ENCODE measurements around the gene CFAP299.
"Not testable (repeated sequence)": the region's sequence is repeated elsewhere in the genome, so short reads cannot be mapped to it uniquely, and the experiment has no call there.

CFAP299 gene

GRCh38 chr4:80331693-80332092, 3.8 kb upstream of the CFAP299 start:
- FAIRE-seq = no peak
- no peak for DNase-seq (ENCODE audit: low spot score)

- DNase-seq (ENCODE audit: low spot score) = no peak
- FAIRE-seq = no peak
These were observed 2.4 kb upstream of the CFAP299 start for GRCh38 chr4:80333121-80333520.

GRCh38 chr4:80334568-80334967, 962 bp upstream of the CFAP299 start:
- FAIRE-seq = no peak

GRCh38 chr4:80335226-80335553, 340 bp upstream of the CFAP299 start:
- FAIRE-seq (no peak), DNase-seq (ENCODE audit: low spot score) (no peak)

More at GRCh38 chr4:80334568-80334967, 962 bp upstream of the CFAP299 start:
- no peak for DNase-seq (ENCODE audit: low spot score)

GRCh38 chr4:80336582-80336981, 1.1 kb downstream of the CFAP299 start:
- FAIRE-seq (no peak), DNase-seq (ENCODE audit: low spot score) (no peak)

GRCh38 chr4:80340036-80340435, 4.5 kb downstream of the CFAP299 start:
- FAIRE-seq (no peak), DNase-seq (ENCODE audit: low spot score) (no peak)

- FAIRE-seq; DNase-seq (ENCODE audit: low spot score): not testable (repeated sequence)
These were observed 7.2 kb downstream of the CFAP299 start for GRCh38 chr4:80342684-80343083.

GRCh38 chr4:80343887-80344286, 8.4 kb downstream of the CFAP299 start:
- no peak for DNase-seq (ENCODE audit: low spot score)
- FAIRE-seq = no peak

- DNase-seq (ENCODE audit: low spot score) (no peak), FAIRE-seq (no peak)
These were observed 24.6 kb downstream of the CFAP299 start for GRCh38 chr4:80360084-80360483.

- no peak for DNase-seq (ENCODE audit: low spot score)
These were observed 25.4 kb downstream of the CFAP299 start for GRCh38 chr4:80360900-80361299.

GRCh38 chr4:80361329-80361900, 25.9 kb downstream of the CFAP299 start:
- FAIRE-seq (no peak), DNase-seq (ENCODE audit: low spot score) (peak; percentile 14)

More at GRCh38 chr4:80360900-80361299, 25.4 kb downstream of the CFAP299 start:
- no peak for FAIRE-seq

- peak; percentile 38 for DNase-seq (ENCODE audit: low spot score)
- no peak for FAIRE-seq
These were observed 27.1 kb downstream of the CFAP299 start for GRCh38 chr4:80362578-80363181.

GRCh38 chr4:80365928-80366327, 30.4 kb downstream of the CFAP299 start:
- DNase-seq (ENCODE audit: low spot score) = peak; percentile 56
- FAIRE-seq = peak; percentile 37

- no peak for FAIRE-seq
- DNase-seq (ENCODE audit: low spot score) = peak; percentile 17
These were observed 32.2 kb downstream of the CFAP299 start for GRCh38 chr4:80367737-80368136.

- DNase-seq (ENCODE audit: low spot score) (no peak), FAIRE-seq (no peak)
These were observed 35.1 kb downstream of the CFAP299 start for GRCh38 chr4:80370635-80371034.

GRCh38 chr4:80371046-80371445, 35.5 kb downstream of the CFAP299 start:
- DNase-seq (ENCODE audit: low spot score) (no peak), FAIRE-seq (no peak)

- FAIRE-seq (no peak), DNase-seq (ENCODE audit: low spot score) (no peak)
These were observed 38.6 kb downstream of the CFAP299 start for GRCh38 chr4:80374180-80374579.

GRCh38 chr4:80382090-80382832, 46.7 kb downstream of the CFAP299 start:
- FAIRE-seq = no peak
- DNase-seq (ENCODE audit: low spot score) = no peak

- FAIRE-seq (no peak), DNase-seq (ENCODE audit: low spot score) (no peak)
These were observed 50.1 kb downstream of the CFAP299 start for GRCh38 chr4:80385397-80386280.

GRCh38 chr4:80386281-80386886, 50.9 kb downstream of the CFAP299 start:
- FAIRE-seq = no peak
- DNase-seq (ENCODE audit: low spot score) = no peak
